Posterior cingulate gyrus (tissue), 11 donors: Measurements from ENCODE around the gene PPP1R1B.
A peak's percentile ranks its signal among the peaks of the same experiment; 100 is the strongest.
"Not testable (repeated sequence)": the region's sequence is repeated elsewhere in the genome, so short reads cannot be mapped to it uniquely, and the experiment has no call there.

Experiments
- DNase-seq, 10 donors: peaks; one replicate each; pipeline versions ENCODE4 v3.0.0 to v3.0.0-alpha.2; 2020 to 2021; ENCODE audit warnings: mixed read lengths in 3 of 10
- intact Hi-C: fragments of 100-400 bp; cut with DNase I; formaldehyde crosslinking; loops from one replicate; pipeline ENCODE4 v1.15.1; 2023

PPP1R1B gene

DNA sequence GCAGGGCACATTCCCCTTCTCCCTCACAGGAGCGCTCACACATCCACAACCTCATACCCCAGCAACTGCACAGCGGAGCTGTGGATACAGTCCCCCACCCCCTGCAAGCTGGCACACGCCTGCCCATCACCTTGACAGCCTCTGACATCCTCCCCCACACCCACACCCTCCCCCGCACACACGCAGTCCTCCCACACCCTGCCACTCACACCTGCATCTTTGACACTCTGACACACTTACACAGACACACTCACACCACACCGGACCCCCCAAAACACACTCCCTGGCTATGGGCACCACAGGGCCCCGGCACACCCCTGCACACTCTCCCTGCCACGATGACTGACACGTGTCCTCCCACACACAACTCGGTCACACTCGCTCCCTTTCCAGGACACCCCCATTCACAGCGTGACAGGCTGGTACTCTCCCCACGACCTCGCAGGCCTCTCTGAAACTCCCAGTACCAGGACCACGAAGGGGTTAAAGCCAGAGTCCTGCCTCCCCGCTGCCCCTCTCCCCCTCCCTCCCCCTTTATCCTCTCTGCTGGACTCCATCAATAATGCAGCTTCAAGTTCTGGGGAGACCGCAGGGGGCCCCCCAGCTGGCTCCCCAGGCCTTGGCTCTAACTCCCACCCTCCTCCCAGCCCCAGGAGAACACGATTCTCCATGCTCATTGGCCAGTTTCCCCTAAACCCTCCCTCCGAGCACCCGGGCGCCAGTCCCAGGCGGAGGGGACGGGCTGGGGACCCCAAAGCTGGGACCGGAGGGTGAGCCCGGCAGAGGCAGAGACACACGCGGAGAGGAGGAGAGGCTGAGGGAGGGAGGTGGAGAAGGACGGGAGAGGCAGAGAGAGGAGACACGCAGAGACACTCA, at the start of gene PPP1R1B:
Gene PPP1R1B (plus strand): TSS at position 782 of the 876 bp plus-strand sequence. CDS start 441 bp downstream, outside the sequence.
- intact Hi-C loops = no loop called here
- DNase-seq = peak in 3 of 10 donors; percentile 57 to 85 (median 67)

DNA sequence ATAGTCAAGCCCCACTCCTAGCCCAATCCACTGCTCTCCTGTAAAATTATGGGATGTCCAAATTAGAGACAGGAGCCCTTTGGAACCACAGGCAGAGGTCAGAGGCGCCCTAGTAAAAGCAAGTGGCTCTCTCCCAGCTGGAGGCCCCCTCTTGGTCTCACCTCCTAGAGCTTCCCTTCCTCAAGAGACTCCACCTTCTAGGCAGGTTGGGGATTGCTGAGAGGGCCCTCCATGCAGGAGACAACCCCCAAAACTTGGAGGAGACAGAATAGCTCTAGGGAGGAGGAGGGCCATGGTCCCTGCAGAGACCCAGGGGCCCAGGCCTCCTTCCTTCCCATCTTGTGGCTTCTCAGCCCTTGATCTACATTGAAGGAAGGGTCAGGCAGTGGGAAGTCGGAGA, 48.5 kb upstream of the PPP1R1B start:
- DNase-seq = peak in 1 of 10 donors; percentile 0
- intact Hi-C loops = no loop called here

DNA sequence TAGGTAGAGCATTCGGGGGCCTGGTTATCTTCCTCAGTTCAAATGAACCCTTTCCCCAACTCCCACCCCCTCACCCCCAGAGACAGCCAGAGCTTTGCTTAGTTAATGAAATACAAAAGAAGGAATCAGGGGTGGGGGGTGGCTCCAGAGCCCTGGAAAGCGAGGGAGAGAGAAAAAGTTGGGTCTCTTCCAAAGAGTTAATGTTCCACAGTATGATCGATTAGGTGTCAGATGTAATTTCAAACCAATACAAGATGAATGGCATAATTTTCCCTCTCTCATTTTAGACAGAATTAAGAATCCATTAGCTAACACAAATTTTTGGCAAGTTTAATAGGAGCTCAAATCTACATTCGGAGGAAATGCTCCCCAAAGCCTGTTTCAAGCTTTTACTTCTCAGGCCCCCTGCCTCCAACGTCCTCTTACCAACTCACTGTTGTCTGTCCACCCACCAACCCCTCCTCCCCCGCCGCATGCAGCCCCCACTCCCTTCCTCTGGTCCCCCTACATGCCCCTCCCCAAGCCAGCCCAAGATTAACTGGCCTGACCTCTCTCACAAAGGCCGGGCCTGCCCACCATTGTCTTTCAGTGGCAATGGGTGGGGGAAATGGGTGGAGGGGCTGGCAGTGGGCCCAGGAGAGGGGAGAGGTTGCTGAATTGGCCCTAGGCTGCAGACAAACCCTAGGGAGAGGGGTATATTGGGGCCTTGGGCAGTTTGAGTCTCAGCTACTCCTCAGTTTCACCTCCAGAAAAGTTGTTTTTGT, 47.3 kb upstream of the PPP1R1B start:
- intact Hi-C loops = no loop called here

GRCh38 chr17:39580082-39580468, 46.7 kb upstream of the PPP1R1B start:
- intact Hi-C loops = no loop called here

More for the DNA sequence above, 47.3 kb upstream of the PPP1R1B start:
- peak in 1 of 10 donors; percentile 48 for DNase-seq

GRCh38 chr17:39581071-39581758, 45.5 kb upstream of the PPP1R1B start:
- intact Hi-C loops = no loop called here
- DNase-seq = peak in 1 of 10 donors; percentile 72

More at GRCh38 chr17:39580082-39580468, 46.7 kb upstream of the PPP1R1B start:
- no peak for DNase-seq

DNA sequence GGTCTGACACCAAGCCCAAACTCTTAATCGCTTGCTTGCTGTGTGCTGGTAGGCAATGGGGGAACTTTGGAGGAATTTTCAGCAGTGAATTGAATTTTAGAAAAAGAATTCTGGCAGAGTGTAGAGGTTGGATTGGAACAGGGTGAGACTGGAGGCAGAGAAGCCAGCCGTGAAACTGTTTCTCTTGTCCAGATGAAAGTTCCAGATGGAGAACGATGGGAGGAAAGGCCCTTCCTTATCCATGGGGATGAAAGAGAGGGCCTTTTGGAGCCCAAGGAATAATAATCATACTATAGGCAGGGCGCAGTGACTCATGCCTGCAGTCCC, 45.0 kb upstream of the PPP1R1B start:
- no peak for DNase-seq
- intact Hi-C loops = no loop called here

DNA sequence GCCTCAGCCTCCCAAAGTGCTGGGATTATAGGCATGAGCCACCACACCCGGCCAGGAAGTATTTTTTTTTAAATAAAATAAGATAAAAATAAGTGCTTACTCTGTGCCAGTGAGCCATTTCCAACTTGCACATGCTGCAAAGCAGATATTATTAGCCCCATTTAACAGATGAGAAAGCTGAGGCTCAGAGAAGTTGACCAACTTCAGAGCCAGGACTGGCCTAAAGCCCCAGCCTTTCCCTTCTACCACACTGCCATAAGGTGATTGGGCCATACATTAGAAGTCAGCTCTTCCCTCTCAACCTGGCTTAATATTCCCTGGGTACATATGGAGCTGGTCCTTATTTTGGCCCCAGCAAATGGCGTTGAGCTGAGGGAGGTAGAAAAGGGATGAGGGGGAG, 44.1 kb upstream of the PPP1R1B start:
- no peak for DNase-seq
- intact Hi-C loops = no loop called here

DNA sequence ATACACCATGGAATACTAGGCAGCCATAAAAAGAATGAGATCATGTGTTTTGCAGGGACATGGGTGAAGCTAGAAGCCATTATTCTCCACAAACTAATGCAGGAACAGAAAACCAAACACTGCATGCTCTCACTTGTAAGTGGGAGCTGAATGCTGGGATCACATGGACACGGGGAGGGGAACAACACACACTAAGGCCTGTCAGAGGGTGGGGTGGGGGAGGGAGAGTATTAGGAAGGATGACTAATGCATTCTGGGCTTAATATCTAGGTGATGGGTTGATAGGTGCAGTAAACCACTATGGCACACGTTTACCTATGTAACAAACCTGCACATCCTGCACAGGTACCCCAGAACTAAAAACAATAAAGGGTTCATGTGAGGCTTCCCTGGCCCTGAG, 36.6 kb upstream of the PPP1R1B start:
- DNase-seq, intact Hi-C loops: not testable (repeated sequence)

DNA sequence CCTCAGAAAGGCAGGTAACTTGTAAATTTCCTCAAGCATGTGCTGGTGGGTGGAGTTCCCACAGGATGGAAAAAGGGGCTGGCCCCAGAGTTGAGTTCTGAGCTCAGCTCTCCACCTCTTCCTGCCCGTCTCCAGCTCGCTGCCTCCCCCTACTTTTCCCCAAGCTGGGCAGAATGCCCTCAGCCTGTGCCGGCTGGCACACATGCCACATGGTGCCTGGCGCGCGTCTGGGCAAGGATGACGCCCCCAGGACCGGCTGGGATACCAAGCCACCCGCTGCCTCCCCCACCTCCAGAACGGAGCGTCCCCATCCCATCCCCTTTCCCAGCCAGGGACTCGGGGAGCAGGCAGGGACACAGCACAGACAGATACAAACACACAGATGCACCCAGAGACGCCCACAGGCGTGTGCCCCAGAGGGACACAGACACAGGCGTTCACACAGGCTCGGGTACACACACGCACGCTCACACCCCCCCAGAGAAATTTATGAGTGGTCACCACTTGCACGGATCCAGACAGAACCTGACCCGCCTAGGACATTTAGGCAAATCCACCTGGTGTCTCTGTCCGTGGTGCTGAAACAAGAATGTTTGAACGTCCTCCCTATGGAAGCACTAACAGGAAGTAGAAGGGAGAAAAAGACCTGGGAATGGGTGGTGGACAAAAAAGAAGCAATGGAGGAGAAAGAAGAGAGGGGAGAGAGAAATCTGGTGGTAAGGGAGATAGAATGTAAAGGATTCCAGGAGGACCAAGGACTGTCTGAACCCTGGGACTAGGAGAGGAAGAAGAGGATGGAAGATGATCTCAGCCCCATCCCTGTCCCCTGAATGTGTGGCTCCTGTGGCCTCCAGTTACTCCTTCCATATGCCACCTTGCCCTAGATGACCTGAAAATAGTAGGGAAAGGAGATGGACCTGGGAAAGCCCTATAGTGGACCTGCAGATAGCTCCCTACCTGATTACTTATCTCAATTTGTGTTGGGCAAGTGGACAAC, 34.5 kb upstream of the PPP1R1B start:
- peak in 8 of 10 donors; percentile 64 to 96 (median 72) for DNase-seq

GRCh38 chr17:39593371-39593770, 33.4 kb upstream of the PPP1R1B start:
- intact Hi-C loops = no loop called here
- peak in 1 of 10 donors; percentile 34 for DNase-seq

More for the DNA sequence above, 34.5 kb upstream of the PPP1R1B start:
- intact Hi-C loops = no loop called here

DNA sequence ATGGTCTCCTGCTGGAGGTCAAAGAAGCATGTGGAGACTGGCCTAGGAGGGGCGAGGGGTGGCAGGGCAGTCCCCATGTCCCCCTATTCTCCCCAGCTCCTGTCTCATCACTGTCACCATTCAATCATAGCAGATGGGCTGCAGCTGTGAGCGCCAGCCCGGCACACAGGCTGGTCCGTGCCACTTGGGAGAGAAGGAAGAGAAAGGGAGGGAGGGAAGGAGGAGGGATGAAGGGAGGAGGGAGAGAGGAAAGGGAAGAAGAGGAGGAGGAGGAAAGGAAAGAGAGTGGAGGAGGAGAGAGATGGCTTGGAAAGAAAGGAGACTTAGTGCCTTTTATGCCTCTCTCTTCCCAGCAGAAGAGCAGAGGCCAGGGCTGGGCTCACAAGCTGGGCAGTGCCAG, 31.5 kb upstream of the PPP1R1B start:
- peak in 1 of 10 donors; percentile 53 for DNase-seq
- intact Hi-C loops = no loop called here

DNA sequence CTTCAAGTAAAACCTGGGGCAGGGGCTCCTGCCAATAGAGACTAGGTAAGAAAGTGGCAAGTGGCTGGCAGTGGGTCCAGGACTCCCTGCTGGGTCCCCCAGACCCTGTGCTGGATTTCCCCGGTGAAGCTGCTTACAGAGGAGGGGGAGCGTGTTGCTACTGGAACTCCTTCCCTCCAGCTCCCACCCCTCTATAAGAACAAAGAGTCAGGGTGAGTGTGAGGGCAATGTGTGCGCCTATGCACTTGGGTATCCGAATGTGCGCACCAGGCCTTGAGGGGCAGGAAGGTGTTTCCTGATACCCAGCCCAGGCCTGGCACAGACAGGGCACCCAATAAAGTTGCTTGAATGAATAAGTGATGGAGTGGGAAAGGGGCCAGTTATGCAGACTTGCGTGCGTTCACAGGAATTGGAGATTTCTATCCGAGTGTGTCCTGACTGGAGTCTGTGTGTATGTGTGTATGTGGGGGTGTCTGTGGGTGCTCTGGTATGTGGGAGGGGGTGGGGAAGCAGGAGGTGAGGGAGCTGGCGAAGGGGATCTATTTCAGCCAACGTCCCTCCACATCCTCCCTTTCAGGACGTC, 30.7 kb upstream of the PPP1R1B start:
- peak in 1 of 10 donors; percentile 55 for DNase-seq
- intact Hi-C loops = no loop called here

GRCh38 chr17:39596543-39597267, 30.0 kb upstream of the PPP1R1B start:
- peak in 1 of 10 donors; percentile 79 for DNase-seq
- intact Hi-C loops = no loop called here

DNA sequence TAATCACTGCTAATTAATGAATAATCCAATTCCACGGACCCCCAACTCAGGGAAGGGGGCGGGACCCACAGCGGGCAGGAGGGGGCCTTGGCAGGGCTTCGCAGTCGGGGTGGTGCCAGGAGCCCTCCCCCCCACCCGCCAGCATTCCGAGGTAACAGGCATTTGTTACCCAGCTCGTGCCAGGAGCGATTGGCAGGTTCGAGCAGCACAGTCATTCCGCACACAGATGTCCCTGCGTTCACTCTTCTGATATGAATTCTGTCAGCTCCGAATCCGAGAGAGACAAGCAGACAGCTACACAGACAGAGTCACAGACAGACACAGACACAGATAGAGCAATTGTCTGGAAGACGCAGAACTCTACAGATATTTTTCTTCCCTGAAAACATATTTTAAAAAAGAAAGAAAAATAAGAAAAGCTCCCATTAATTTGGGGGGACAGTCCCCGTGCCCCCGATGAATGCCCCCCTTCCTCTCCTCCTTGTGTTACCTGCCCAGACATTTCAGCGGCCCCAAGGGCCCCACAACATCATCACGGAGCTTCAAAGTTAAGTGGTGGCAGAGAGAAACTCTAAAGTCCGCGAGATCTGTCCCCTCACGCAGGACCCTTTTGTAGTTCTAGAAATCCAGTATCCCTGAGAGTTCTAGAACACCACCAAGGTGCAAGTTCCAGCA, 29.2 kb upstream of the PPP1R1B start:
- intact Hi-C loops = no loop called here
- DNase-seq = peak in 1 of 10 donors; percentile 56

- peak in 1 of 10 donors; percentile 66 for DNase-seq
- intact Hi-C loops = no loop called here
Measured at GRCh38 chr17:39598047-39598481, 28.7 kb upstream of the PPP1R1B start.

DNA sequence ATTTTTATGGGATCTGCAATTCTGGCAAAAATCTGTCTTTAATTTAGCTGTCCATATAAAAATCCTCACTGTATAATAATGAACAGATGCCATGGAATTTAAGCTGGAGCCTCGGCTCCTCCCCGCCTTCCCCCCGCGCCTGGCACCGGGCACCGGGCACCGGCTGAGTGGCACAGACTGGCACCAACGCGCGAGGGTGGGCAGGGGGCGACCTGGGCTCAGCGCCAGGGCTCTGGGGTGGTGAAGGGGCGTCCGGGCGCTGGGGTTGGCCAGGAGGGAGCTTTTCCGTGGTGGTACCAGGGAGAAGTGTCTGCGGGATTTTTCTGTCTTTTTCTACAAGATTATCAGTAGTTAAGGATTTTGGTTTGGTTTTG, 28.1 kb upstream of the PPP1R1B start:
- intact Hi-C loops = no loop called here
- peak in 2 of 10 donors; percentile 80 to 89 for DNase-seq

DNA sequence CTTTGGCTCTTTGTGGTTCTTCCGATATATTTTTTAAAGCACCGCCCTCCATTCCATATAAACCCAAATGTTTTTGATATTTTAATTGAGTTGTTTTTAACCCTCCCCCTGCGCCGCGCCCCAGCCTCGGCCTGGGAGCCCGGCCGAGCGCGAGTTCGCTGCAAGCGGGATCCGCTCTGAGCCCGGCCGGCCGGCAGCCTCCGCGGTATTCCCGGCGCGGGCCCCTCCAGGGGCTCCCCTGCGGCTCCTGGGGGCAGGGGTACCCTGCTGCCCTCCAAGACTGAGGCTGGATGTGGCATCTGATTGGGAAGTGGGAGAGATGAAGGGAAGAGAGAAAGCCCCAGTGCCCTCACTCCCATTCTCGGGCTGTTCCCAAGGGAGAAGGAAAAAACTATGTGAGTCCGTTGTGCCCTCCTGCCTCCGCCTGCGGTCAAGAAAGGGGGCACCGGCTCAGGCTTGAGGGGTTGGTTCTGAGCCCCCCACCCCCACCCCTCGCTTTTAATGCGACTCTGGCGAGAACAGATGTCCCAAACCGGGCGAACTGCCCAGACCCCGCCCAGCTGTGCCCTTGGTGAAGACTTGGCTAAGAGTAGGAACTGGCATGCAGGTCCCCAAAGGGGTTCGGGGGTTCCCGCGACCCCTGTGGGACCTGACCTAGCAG, 27.6 kb upstream of the PPP1R1B start:
- peak in 1 of 10 donors; percentile 41 for DNase-seq
- intact Hi-C loops = no loop called here
